ENCODE results near the gene PTPRQ. TPM values are rescaled to one million over a fixed set of nuclear protein-coding genes. Genes with fewer than 3 reads are reported as not detected.
A peak's percentile ranks its signal among the peaks of the same experiment; 100 is the strongest.
"Not testable (repeated sequence)": the region's sequence is repeated elsewhere in the genome, so short reads cannot be mapped to it uniquely, and the experiment has no call there.

Gene PTPRQ, protein sequence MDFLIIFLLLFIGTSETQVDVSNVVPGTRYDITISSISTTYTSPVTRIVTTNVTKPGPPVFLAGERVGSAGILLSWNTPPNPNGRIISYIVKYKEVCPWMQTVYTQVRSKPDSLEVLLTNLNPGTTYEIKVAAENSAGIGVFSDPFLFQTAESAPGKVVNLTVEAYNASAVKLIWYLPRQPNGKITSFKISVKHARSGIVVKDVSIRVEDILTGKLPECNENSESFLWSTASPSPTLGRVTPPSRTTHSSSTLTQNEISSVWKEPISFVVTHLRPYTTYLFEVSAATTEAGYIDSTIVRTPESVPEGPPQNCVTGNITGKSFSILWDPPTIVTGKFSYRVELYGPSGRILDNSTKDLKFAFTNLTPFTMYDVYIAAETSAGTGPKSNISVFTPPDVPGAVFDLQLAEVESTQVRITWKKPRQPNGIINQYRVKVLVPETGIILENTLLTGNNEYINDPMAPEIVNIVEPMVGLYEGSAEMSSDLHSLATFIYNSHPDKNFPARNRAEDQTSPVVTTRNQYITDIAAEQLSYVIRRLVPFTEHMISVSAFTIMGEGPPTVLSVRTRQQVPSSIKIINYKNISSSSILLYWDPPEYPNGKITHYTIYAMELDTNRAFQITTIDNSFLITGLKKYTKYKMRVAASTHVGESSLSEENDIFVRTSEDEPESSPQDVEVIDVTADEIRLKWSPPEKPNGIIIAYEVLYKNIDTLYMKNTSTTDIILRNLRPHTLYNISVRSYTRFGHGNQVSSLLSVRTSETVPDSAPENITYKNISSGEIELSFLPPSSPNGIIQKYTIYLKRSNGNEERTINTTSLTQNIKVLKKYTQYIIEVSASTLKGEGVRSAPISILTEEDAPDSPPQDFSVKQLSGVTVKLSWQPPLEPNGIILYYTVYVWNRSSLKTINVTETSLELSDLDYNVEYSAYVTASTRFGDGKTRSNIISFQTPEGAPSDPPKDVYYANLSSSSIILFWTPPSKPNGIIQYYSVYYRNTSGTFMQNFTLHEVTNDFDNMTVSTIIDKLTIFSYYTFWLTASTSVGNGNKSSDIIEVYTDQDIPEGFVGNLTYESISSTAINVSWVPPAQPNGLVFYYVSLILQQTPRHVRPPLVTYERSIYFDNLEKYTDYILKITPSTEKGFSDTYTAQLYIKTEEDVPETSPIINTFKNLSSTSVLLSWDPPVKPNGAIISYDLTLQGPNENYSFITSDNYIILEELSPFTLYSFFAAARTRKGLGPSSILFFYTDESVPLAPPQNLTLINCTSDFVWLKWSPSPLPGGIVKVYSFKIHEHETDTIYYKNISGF (N-terminal part only)
- 85.7 TPM for total RNA-seq (ENCODE audit: insufficient read depth, low replicate concordance)

- DNase-seq (ENCODE audit: low spot score) = peak; percentile 32
These were observed at the start of gene PTPRQ for GRCh38 chr12:80443974-80444666. Gene PTPRQ (plus strand): TSS chr12:80444235. CDS start chr12:80444346, 111 bp downstream.

- DNase-seq (ENCODE audit: low spot score) = no peak
These were observed 43.5 kb upstream of the PTPRQ start for GRCh38 chr12:80400571-80400991.

GRCh38 chr12:80401191-80401590 is 42.8 kb upstream of the PTPRQ start:
- peak; percentile 91 for DNase-seq (ENCODE audit: low spot score)

GRCh38 chr12:80404629-80405028 is 39.4 kb upstream of the PTPRQ start:
- DNase-seq (ENCODE audit: low spot score) = no peak

- no peak for DNase-seq (ENCODE audit: low spot score)
These were observed 37.8 kb upstream of the PTPRQ start for GRCh38 chr12:80406253-80406652.

GRCh38 chr12:80411787-80412186 is 32.2 kb upstream of the PTPRQ start:
- no peak for DNase-seq (ENCODE audit: low spot score)

GRCh38 chr12:80412343-80412953 is 31.6 kb upstream of the PTPRQ start:
- peak; percentile 69 for DNase-seq (ENCODE audit: low spot score)

DNA sequence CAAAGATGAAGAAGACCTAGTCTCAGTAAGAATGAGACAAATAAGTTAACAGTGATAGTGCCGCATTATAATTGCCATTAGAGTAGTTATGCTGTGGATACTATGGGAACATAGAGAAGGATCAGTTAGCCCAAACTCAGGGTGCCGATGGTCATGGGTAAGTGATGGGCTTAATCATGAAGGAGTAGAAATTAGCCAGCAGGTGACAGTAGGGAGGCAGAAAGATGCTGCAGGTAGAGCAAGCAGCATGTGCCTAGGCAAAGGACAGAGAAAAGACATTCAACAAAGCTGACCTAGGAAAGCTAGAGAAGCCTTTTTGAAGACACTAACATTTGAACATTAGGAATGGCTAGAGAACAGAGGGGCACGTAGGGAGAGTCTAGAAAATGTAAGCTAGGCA is 30.6 kb upstream of the PTPRQ start:
- DNase-seq (ENCODE audit: low spot score) = no peak

DNA sequence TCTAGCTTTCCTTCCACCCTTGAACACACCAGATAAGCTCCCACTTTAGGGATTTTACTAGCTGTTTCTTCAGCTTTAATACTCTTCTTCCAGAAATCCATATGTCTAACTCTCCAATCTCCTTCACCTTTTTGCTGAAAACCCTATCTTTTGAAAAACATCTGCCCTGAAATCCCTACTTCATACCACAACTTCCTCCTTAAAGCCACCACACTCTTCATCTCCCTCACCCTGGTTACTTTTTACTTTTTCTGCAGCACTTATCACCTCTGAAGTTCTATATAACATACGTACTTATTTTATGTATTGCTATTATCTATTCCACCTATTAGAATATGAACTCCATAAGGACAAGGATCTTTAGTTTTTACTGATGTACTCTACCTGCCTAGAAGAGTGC is 28.6 kb upstream of the PTPRQ start:
- no peak for DNase-seq (ENCODE audit: low spot score)

DNA sequence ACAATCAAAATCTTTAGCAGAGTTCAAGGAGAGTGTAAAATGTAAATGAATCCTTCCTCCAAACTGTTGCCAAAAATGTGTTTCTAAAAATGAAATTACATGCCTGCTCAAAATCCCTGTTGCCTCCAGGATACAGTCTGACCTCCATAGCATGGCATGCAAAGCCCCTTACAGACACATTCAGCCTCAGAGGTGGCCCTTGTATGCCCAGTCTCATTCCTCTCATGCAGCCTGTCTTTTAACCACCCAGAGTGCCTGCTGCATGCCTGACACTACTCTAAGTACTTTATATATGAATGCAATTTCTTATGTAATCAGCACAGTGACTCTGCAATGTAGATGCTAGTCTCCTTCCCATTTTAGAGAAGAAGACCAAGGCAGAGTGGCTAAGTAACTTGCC is 24.4 kb upstream of the PTPRQ start:
- peak; percentile 47 for DNase-seq (ENCODE audit: low spot score)

DNA sequence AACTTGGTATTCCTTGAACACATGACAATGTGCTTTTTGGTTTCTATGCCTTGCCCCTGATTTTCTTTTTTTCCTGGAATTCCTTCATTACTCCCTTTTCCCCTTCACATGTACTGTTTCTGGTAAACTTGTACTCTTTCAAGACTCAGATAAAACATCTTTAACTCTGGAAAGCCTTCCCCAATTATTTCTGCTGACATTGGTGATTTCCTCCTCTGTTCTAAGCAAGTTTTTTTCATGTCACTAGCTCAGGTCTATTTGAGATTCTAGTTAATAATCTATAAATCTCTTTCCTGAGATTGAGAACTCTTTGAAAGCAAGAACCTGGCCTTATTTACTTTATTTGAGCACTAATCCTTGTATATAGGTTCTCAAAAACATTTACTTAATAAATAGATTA is 24.0 kb upstream of the PTPRQ start:
- no peak for DNase-seq (ENCODE audit: low spot score)

DNA sequence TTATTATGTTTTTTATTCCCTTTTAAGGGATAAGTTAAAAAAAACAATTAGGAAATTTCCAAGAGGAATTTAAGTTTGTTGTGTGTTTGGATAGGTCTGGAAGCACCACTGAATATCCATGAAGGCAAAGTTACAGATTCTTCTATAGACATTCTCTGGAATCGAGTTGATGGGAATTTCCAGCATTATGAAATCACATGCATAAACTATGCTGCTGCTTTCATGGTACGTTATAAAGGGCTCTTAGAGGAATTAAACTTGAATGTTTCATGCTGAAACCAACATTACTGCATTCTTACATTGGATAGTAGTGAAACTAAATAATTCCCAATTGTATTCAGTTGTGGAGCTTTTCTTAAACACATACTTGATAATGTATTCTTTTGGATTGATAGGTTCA is 21.5 kb upstream of the PTPRQ start:
- DNase-seq (ENCODE audit: low spot score) = no peak

DNA sequence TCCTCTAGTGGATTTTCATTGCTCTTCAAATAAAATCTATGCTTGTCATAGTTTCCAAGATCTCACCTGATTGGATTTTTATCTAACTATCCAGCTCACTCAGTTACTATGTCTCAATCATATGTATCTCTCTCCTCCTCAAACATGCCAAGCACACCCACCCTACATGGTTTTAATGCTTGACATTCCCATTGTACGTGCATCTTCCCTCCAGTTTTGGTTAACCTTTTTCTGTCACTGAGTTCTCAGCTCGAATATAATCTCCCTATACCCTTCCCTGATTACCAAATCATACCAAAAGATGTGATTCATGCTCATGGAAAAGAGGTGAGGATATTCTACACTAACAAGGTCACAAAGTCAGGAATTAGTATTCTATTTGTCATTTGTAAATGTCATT is 12.0 kb upstream of the PTPRQ start:
- DNase-seq (ENCODE audit: low spot score) = no peak

GRCh38 chr12:80441921-80442320 is 2.1 kb upstream of the PTPRQ start:
- DNase-seq (ENCODE audit: low spot score) = no peak

GRCh38 chr12:80442426-80443222 is 1.4 kb upstream of the PTPRQ start:
- DNase-seq (ENCODE audit: low spot score) = peak; percentile 68

GRCh38 chr12:80445083-80445793 is 1.2 kb downstream of the PTPRQ start:
- DNase-seq (ENCODE audit: low spot score) = peak; percentile 33

DNA sequence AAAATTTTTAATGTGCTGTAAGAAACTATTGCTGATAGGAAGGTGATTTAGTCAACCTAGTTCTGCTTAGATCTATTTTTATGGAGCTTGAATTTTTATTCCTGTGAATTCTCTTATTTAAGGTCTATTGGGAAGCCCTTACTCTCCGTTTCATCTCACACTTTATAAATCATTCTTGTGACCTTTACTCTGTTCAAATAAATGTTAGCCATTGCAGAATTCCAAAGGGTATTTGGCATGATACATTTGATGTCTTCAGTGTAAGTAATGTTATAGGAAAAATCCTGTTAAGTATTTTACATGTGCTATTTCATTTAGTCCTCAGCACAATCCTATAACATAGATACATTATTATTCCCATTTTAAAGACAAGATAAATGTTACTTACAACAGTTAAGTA is 12.5 kb downstream of the PTPRQ start:
- no peak for DNase-seq (ENCODE audit: low spot score)

GRCh38 chr12:80460972-80461371 is 16.9 kb downstream of the PTPRQ start:
- DNase-seq (ENCODE audit: low spot score) = no peak

DNA sequence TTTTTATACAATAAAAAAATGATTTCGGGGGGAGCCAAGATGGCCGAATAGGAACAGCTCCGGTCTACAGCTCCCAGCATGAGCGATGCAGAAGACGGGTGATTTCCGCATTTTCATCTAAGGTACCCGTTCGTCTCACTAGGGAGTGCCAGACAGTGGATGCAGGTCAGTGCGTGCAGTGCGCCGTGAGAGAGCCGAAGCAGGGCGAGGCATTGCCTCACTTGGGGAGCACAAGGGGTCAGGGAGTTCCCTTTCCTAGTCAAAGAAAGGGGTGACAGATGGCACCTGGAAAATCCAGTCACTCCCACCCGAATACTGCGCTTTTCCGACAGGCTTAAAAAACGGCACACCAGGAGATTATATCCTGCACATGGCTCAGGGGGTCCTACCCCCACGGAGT is 17.8 kb downstream of the PTPRQ start:
- not testable (repeated sequence) for DNase-seq (ENCODE audit: low spot score)
